MM.1S (cell line): ENCODE results near the gene SOAT1.

ENCODE experiments used
- DNase-seq: peaks from one replicate; pipeline ENCODE4 v3.0.0-alpha.2; 2015
- H2AFZ ChIP-seq: fragments of 300-600 bp; sonication (generic); 2 replicates; pipeline ENCODE4 v1.6.0; 2016; ENCODE audit warnings: antibody characterized with exemption, low read length
- H3F3A ChIP-seq: fragments of 300-600 bp; sonication (generic); 2 replicates; pipeline ENCODE4 v1.6.1; 2016; ENCODE audit warnings: mild to moderate bottlenecking, antibody characterized with exemption, low read length, moderate library complexity, mixed read lengths; ENCODE audit not compliant: insufficient read depth
- H3K27ac ChIP-seq: fragments of 300-600 bp; sonication (generic); 2 replicates; pipeline ENCODE4 v1.5.1; 2016; ENCODE audit warnings: mild to moderate bottlenecking, low read length
- H3K27me3 ChIP-seq: fragments of 300-600 bp; sonication (generic); replicated peaks from 2 replicates; pipeline ENCODE4 v1.6.0; 2016; ENCODE audit warnings: low read length; ENCODE audit not compliant: insufficient read depth
- H3K36me3 ChIP-seq: fragments of 300-600 bp; sonication (generic); replicated peaks from 2 replicates; pipeline ENCODE4 v1.6.1; 2016; ENCODE audit warnings: mild to moderate bottlenecking, low read length, mixed read lengths; ENCODE audit not compliant: insufficient read depth
- H3K4me1 ChIP-seq: fragments of 300-600 bp; sonication (generic); 2 replicates; pipeline ENCODE4 v1.6.1; 2016; ENCODE audit warnings: low read length, mixed read lengths
- H3K4me2 ChIP-seq: fragments of 300-600 bp; sonication (generic); 2 replicates; pipeline ENCODE4 v1.6.0; 2016; ENCODE audit warnings: low read depth, low read length
- H3K4me3 ChIP-seq: fragments of 300-600 bp; sonication (generic); 2 replicates; pipeline ENCODE4 v1.5.1; 2016; ENCODE audit warnings: low read length, mixed read lengths
- H3K79me2 ChIP-seq: fragments of 300-600 bp; sonication (generic); 2 replicates; pipeline ENCODE4 v1.6.1; 2016; ENCODE audit warnings: mixed run types, low read length, mixed read lengths
- H3K9ac ChIP-seq: fragments of 300-600 bp; sonication (generic); 2 replicates; pipeline ENCODE4 v1.6.1; 2016; ENCODE audit warnings: low read length, mixed read lengths
- H3K9me2 ChIP-seq: fragments of 300-600 bp; sonication (generic); replicated peaks from 2 replicates; pipeline ENCODE4 v1.6.1; 2016; ENCODE audit warnings: mild to moderate bottlenecking, low read length, mixed read lengths; ENCODE audit not compliant: insufficient read depth
- H3K9me3 ChIP-seq: fragments of 300-600 bp; sonication (generic); replicated peaks from 2 replicates; pipeline ENCODE4 v1.6.1; 2016; ENCODE audit warnings: mild to moderate bottlenecking, low read length, mixed read lengths; ENCODE audit not compliant: insufficient read depth
- H4K20me1 ChIP-seq: fragments of 300-600 bp; sonication (generic); 2 replicates; pipeline ENCODE4 v1.6.1; 2016; ENCODE audit warnings: mild to moderate bottlenecking, low read length, moderate library complexity, mixed read lengths; ENCODE audit not compliant: insufficient read depth
- EZH2 ChIP-seq: fragments of 300-600 bp; sonication (generic); optimal IDR thresholded peaks from 2 replicates; pipeline ENCODE3; 2017; ENCODE audit warnings: low read depth, mild to moderate bottlenecking, antibody characterized with exemption, low read length, mixed read lengths
- EZH2phosphoT487 ChIP-seq: fragments of 300-600 bp; sonication (generic); IDR thresholded peaks from 2 replicates; pipeline ENCODE4 v1.6.1; 2018; ENCODE audit warnings: antibody characterized with exemption, low read length
- TF ChIP-seq, protein P1 (sequence below): fragments of 300-600 bp; sonication (generic); IDR thresholded peaks from 2 replicates; pipeline ENCODE4 v1.5.1; 2016; ENCODE audit warnings: antibody characterized with exemption, low read length, mixed read lengths

The SOAT1 gene

GRCh38 chr1:179251675-179252074 lies 41.9 kb upstream of the SOAT1 start:
- Histone ChIP-seq H3K9me3 (no peaks in the 10 kb centered on the region), H3K4me1 (no peaks in the 10 kb centered on the region), H3K36me3 (no peaks in the 10 kb centered on the region), H3K27me3 (no peaks in the 10 kb centered on the region), H3K4me3 (no peak overlapping the region), H3K27ac (no peak overlapping the region), H3K9ac (no peak overlapping the region), H3K9me2 (no peaks in the 10 kb centered on the region), H3K79me2 (no peaks in the 10 kb centered on the region), H3F3A (no peaks in the 10 kb centered on the region), H3K4me2 (no peak overlapping the region), H2AFZ (no peak overlapping the region), H4K20me1 (no peaks in the 10 kb centered on the region)
- no peak for TF ChIP-seq EZH2phosphoT487
- TF ChIP-seq, protein P1, sequence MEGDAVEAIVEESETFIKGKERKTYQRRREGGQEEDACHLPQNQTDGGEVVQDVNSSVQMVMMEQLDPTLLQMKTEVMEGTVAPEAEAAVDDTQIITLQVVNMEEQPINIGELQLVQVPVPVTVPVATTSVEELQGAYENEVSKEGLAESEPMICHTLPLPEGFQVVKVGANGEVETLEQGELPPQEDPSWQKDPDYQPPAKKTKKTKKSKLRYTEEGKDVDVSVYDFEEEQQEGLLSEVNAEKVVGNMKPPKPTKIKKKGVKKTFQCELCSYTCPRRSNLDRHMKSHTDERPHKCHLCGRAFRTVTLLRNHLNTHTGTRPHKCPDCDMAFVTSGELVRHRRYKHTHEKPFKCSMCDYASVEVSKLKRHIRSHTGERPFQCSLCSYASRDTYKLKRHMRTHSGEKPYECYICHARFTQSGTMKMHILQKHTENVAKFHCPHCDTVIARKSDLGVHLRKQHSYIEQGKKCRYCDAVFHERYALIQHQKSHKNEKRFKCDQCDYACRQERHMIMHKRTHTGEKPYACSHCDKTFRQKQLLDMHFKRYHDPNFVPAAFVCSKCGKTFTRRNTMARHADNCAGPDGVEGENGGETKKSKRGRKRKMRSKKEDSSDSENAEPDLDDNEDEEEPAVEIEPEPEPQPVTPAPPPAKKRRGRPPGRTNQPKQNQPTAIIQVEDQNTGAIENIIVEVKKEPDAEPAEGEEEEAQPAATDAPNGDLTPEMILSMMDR = peak; percentile 42
- no peak for TF ChIP-seq EZH2
- no peak for DNase-seq

DNA sequence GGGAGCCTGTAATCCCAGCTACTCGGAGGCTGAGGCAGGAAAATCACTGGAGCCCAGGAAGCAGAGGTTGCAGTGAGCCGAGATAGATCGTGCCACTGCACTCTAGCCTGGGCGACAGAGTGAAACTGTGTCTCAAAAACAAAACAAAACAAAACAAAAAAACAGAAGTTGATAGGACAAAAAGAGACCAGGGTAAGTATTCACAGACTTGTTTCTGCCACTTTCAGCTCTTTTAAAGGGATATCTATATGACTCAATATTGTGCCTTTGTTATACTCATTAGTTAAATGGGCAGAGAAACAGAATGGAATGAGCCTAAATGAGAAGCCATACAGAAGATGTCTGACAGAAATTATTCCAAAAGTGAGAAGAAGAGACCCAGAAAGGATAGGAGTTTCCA lies 41.0 kb upstream of the SOAT1 start:
- no peaks in the 10 kb centered on the region for H3K9me3 ChIP-seq
- H2AFZ ChIP-seq = no peak overlapping the region
- no peak for DNase-seq
- H3K4me3 ChIP-seq = no peak overlapping the region
- H4K20me1 ChIP-seq = no peaks in the 10 kb centered on the region
- no peak overlapping the region for H3K9ac ChIP-seq
- H3F3A ChIP-seq = no peaks in the 10 kb centered on the region
- no peak overlapping the region for H3K4me2 ChIP-seq
- H3K79me2 ChIP-seq = no peaks in the 10 kb centered on the region
- H3K36me3 ChIP-seq = no peaks in the 10 kb centered on the region
- H3K27me3 ChIP-seq = no peaks in the 10 kb centered on the region
- TF ChIP-seq EZH2 = no peak
- TF ChIP-seq EZH2phosphoT487 = no peak
- TF ChIP-seq, protein P1 = no peak
- H3K9me2 ChIP-seq = no peaks in the 10 kb centered on the region
- H3K27ac ChIP-seq = no peak overlapping the region
- H3K4me1 ChIP-seq = no peaks in the 10 kb centered on the region

- no peaks in the 10 kb centered on the region for H3K9me2 ChIP-seq
- TF ChIP-seq EZH2 (no peak), EZH2phosphoT487 (no peak)
- TF ChIP-seq, protein P1 = no peak
- no peaks in the 10 kb centered on the region for H3K27me3 ChIP-seq
- no peaks in the 10 kb centered on the region for H3K4me1 ChIP-seq
- no peak overlapping the region for H3K4me3 ChIP-seq
- H3F3A ChIP-seq = no peaks in the 10 kb centered on the region
- no peaks in the 10 kb centered on the region for H3K79me2 ChIP-seq
- H3K36me3 ChIP-seq = no peaks in the 10 kb centered on the region
- H4K20me1 ChIP-seq = no peaks in the 10 kb centered on the region
- H3K9ac ChIP-seq = no peak overlapping the region
- H2AFZ ChIP-seq = no peak overlapping the region
- no peak overlapping the region for H3K27ac ChIP-seq
- H3K9me3 ChIP-seq = no peaks in the 10 kb centered on the region
- no peak overlapping the region for H3K4me2 ChIP-seq
- no peak for DNase-seq
Measured at GRCh38 chr1:179253286-179253972, 40.2 kb upstream of the SOAT1 start.
